ENCODE measurements around the gene SRGAP2B. TPM values are rescaled to one million over a fixed set of nuclear protein-coding genes. Genes with fewer than 3 reads are reported as not detected.
A peak's percentile ranks its signal among the peaks of the same experiment; 100 is the strongest.
"Not testable (repeated sequence)": the region's sequence is repeated elsewhere in the genome, so short reads cannot be mapped to it uniquely, and the experiment has no call there.

The SRGAP2B gene
- total RNA-seq, 1 donor from 2014 or later: 46.1 TPM

- DNase-seq (ENCODE audit: low spot score): peak; percentile 89
Measured at GRCh38 chr1:145093517-145094149, 1.5 kb downstream of the SRGAP2B start.

- not testable (repeated sequence) for DNase-seq (ENCODE audit: low spot score)
Measured at GRCh38 chr1:145082483-145083255, 12.5 kb downstream of the SRGAP2B start.

- not testable (repeated sequence) for DNase-seq (ENCODE audit: low spot score)
Measured at GRCh38 chr1:145080193-145080592, 14.9 kb downstream of the SRGAP2B start.

GRCh38 chr1:145079737-145080136 is 15.4 kb downstream of the SRGAP2B start:
- not testable (repeated sequence) for DNase-seq (ENCODE audit: low spot score)

- not testable (repeated sequence) for DNase-seq (ENCODE audit: low spot score)
Measured at GRCh38 chr1:145078787-145079370, 16.2 kb downstream of the SRGAP2B start.

- not testable (repeated sequence) for DNase-seq (ENCODE audit: low spot score)
Measured at GRCh38 chr1:145077872-145078786, 17.0 kb downstream of the SRGAP2B start.

GRCh38 chr1:145076877-145077276 is 18.3 kb downstream of the SRGAP2B start:
- not testable (repeated sequence) for DNase-seq (ENCODE audit: low spot score)

- not testable (repeated sequence) for DNase-seq (ENCODE audit: low spot score)
Measured at GRCh38 chr1:145074021-145074559, 21.0 kb downstream of the SRGAP2B start.

- DNase-seq (ENCODE audit: low spot score): not testable (repeated sequence)
Measured at GRCh38 chr1:145071569-145071968, 23.6 kb downstream of the SRGAP2B start.

- not testable (repeated sequence) for DNase-seq (ENCODE audit: low spot score)
Measured at GRCh38 chr1:145066486-145066885, 28.6 kb downstream of the SRGAP2B start.

GRCh38 chr1:145065194-145065826 is 29.8 kb downstream of the SRGAP2B start:
- not testable (repeated sequence) for DNase-seq (ENCODE audit: low spot score)

GRCh38 chr1:145063941-145064648 is 31.0 kb downstream of the SRGAP2B start:
- DNase-seq (ENCODE audit: low spot score): not testable (repeated sequence)

GRCh38 chr1:145063285-145063684 is 31.8 kb downstream of the SRGAP2B start:
- DNase-seq (ENCODE audit: low spot score): not testable (repeated sequence)

GRCh38 chr1:145058184-145058583 is 36.9 kb downstream of the SRGAP2B start:
- not testable (repeated sequence) for DNase-seq (ENCODE audit: low spot score)

- DNase-seq (ENCODE audit: low spot score): not testable (repeated sequence)
Measured at GRCh38 chr1:145055217-145055760, 39.8 kb downstream of the SRGAP2B start.

- DNase-seq (ENCODE audit: low spot score): not testable (repeated sequence)
Measured at GRCh38 chr1:145053428-145053827, 41.7 kb downstream of the SRGAP2B start.

GRCh38 chr1:145052019-145052776 is 42.9 kb downstream of the SRGAP2B start:
- not testable (repeated sequence) for DNase-seq (ENCODE audit: low spot score)

GRCh38 chr1:145048181-145048856 is 46.8 kb downstream of the SRGAP2B start:
- not testable (repeated sequence) for DNase-seq (ENCODE audit: low spot score)
